ENCODE results near the gene CAMK1D.

The CAMK1D gene

DNA sequence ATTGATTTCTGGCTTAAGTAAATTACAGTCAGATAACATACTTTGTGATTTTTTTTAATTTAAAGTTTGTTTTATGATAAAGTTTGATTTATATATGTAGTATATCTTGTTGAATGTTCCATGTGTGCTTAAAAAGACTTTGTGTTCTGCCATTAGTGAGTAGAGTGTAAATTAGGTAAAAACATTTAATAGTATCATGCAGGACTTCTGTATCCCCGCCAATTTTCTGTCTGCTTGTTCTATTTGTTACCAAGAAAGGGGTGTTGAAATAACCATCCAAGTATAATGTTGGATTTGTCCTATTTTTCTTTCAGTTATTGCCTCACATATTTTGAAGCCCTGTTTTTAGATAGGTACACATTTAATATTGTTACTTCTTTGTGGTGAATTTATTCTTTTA, 172.1 kb downstream of the CAMK1D start:
- no peaks in the 10 kb centered on the region for H3K9me3 ChIP-seq (ENCODE audit: control insufficient read depth, low read length)
- no peak overlapping the region for H3K27ac ChIP-seq (ENCODE audit: insufficient read depth, low read length, poor library complexity, severe bottlenecking)
- H3K4me3 ChIP-seq (ENCODE audit: insufficient read depth, low read depth, low read length, poor library complexity, severe bottlenecking), result no peak overlapping the region
- DNase-seq, result no peak
- no peaks in the 10 kb centered on the region for H3K36me3 ChIP-seq (ENCODE audit: control insufficient read depth, insufficient read depth, low read length)
- no peaks in the 10 kb centered on the region for H3K4me1 ChIP-seq (ENCODE audit: control insufficient read depth, insufficient read depth, low read length, poor library complexity, severe bottlenecking)
- H3K27me3 ChIP-seq (replicated peaks; ENCODE audit: control insufficient read depth, insufficient read depth, low read length, poor library complexity, severe bottlenecking), result no peaks in the 10 kb centered on the region

DNA sequence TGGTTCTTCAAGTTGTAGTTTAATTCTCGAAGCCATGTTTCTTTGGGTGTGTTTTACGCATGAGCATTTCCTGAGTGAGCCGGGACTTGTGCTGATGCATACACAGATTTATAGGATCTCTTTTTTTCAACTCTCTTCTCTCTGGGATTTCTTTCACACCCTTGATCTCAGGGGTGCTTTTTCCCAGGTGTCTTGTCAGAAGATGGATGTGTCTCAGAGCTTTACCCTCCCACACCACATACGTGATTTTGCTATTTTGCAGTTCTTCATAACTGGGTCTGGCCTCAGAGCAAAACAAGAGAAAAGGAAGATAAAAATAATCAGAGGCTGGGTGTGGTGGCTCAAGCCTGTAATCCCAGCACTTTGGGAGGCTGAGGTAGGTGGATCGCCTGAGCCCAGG, 177.0 kb downstream of the CAMK1D start:
- H3K27ac ChIP-seq (ENCODE audit: insufficient read depth, low read length, poor library complexity, severe bottlenecking), result no peak overlapping the region
- H3K4me3 ChIP-seq (ENCODE audit: insufficient read depth, low read depth, low read length, poor library complexity, severe bottlenecking), result no peak overlapping the region
- no peak for DNase-seq
- H3K9me3 ChIP-seq (ENCODE audit: control insufficient read depth, low read length), result no peaks in the 10 kb centered on the region
- H3K27me3 ChIP-seq (replicated peaks; ENCODE audit: control insufficient read depth, insufficient read depth, low read length, poor library complexity, severe bottlenecking), result no peaks in the 10 kb centered on the region
- H3K4me1 ChIP-seq (ENCODE audit: control insufficient read depth, insufficient read depth, low read length, poor library complexity, severe bottlenecking), result no peaks in the 10 kb centered on the region
- H3K36me3 ChIP-seq (ENCODE audit: control insufficient read depth, insufficient read depth, low read length), result no peaks in the 10 kb centered on the region

DNA sequence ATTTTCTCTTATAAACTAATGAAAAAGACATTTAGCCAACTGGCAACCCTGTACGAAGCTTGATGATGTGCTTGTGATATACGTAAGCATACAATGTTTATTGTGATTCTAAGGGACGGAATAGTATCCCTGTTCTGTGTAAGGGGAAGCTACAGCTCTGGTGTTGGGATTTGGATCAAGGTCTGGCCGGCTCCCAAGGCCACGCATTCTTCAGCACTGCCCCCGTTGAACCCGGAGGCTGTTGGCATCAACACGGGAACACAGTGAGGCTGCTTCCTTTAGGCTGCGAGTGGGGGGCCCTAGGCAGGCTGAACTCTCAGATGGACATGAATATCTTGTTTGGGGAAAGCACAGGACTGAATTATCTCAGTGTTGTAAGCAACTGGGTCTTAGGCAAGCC, 180.6 kb downstream of the CAMK1D start:
- DNase-seq, result no peak
- no peak overlapping the region for H3K4me3 ChIP-seq (ENCODE audit: insufficient read depth, low read depth, low read length, poor library complexity, severe bottlenecking)
- no peaks in the 10 kb centered on the region for H3K27me3 ChIP-seq (replicated peaks; ENCODE audit: control insufficient read depth, insufficient read depth, low read length, poor library complexity, severe bottlenecking)
- H3K4me1 ChIP-seq (ENCODE audit: control insufficient read depth, insufficient read depth, low read length, poor library complexity, severe bottlenecking), result no peaks in the 10 kb centered on the region
- H3K36me3 ChIP-seq (ENCODE audit: control insufficient read depth, insufficient read depth, low read length), result no peaks in the 10 kb centered on the region
- H3K9me3 ChIP-seq (ENCODE audit: control insufficient read depth, low read length), result no peaks in the 10 kb centered on the region
- no peak overlapping the region for H3K27ac ChIP-seq (ENCODE audit: insufficient read depth, low read length, poor library complexity, severe bottlenecking)

DNA sequence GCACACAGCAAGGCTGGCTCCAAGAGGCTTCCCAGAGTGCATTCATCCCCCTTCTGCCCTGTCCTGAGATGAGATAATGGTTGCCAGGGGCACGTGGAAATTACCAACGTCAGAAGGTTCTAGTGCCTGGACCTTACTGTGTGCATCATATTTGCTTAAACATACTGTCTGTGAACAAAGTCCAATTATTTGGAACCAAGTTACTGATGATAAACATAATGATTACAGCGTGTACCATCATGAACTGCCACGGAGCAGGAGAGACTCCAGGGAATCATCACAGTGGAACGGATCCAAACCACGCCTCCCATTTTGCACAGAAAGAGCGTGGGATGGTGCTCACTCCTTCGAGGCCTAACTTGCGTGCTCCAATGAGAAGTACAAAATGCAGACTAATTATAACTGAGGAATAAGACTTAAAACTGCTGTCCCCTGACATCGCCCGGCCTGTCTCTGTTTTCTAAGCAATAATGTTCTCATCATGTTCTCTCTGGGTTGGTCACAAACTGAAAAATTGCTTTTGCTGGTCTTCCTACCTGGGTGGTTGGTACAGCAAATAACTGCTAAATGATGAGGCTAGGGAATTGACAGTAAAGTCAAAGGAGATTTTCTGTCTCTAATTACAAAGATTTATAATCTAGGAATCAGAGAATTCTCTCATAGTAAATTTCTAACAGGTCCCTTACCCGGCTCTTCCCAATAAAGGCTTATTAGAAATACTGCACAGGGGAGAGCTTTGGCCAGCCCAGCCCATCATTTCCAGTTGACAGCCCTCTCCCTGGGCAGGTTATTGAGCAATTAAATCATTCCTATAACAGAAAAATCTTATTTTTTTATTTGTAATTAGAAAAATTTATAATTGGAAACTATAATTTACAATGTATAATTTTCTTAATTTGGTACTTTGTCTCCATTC, 182.2 kb downstream of the CAMK1D start:
- H3K36me3 ChIP-seq (ENCODE audit: control insufficient read depth, insufficient read depth, low read length), result no peaks in the 10 kb centered on the region
- H3K9me3 ChIP-seq (ENCODE audit: control insufficient read depth, low read length), result no peaks in the 10 kb centered on the region
- H3K4me3 ChIP-seq (ENCODE audit: insufficient read depth, low read depth, low read length, poor library complexity, severe bottlenecking), result no peak overlapping the region
- DNase-seq, result no peak
- H3K27ac ChIP-seq (ENCODE audit: insufficient read depth, low read length, poor library complexity, severe bottlenecking), result no peak overlapping the region
- no peaks in the 10 kb centered on the region for H3K27me3 ChIP-seq (replicated peaks; ENCODE audit: control insufficient read depth, insufficient read depth, low read length, poor library complexity, severe bottlenecking)
- H3K4me1 ChIP-seq (ENCODE audit: control insufficient read depth, insufficient read depth, low read length, poor library complexity, severe bottlenecking), result no peaks in the 10 kb centered on the region

DNA sequence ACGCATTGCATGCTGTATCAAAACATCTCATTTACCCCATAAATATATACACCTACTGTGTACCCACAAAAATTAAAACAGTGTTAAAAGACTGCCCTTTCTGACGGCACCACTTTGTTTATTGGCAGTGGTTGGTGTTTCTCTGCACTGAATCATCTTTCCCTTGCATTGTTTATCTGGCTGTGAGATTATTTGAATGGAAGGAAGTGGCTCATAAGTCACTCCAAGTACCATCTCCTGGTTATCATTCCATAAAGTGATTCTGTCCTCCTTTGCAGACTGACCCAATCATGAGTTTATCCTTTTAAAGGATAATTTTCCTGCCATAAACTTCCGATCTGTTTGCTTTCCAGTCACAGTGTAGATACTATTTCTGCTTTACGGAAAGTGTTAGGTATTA, 183.8 kb downstream of the CAMK1D start:
- Histone ChIP-seq H3K27me3 (replicated peaks; ENCODE audit: control insufficient read depth, insufficient read depth, low read length, poor library complexity, severe bottlenecking) (no peaks in the 10 kb centered on the region), H3K36me3 (ENCODE audit: control insufficient read depth, insufficient read depth, low read length) (no peaks in the 10 kb centered on the region), H3K27ac (ENCODE audit: insufficient read depth, low read length, poor library complexity, severe bottlenecking) (no peak overlapping the region), H3K4me1 (ENCODE audit: control insufficient read depth, insufficient read depth, low read length, poor library complexity, severe bottlenecking) (no peaks in the 10 kb centered on the region), H3K9me3 (ENCODE audit: control insufficient read depth, low read length) (no peaks in the 10 kb centered on the region), H3K4me3 (ENCODE audit: insufficient read depth, low read depth, low read length, poor library complexity, severe bottlenecking) (no peak overlapping the region)
- no peak for DNase-seq

DNA sequence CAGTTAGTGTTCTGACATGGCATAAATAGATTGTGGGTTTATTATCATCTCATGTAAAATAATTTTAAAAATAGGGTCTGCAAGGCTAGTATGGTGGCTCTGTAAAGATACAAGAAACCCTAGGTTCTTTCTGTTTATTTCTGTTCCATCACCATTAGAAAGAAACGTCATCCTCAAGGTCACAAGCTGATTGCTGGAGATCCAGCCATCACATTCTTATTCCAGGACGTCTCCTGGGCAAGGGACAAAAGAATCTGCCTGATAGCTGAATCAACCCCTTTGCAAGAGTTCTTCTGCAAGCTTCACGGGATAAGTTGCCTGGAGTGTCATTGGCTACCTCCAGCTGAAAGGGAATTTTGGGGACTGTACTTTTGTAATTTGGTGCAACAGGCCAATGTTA, 184.4 kb downstream of the CAMK1D start:
- Histone ChIP-seq H3K4me3 (ENCODE audit: insufficient read depth, low read depth, low read length, poor library complexity, severe bottlenecking) (no peak overlapping the region), H3K27ac (ENCODE audit: insufficient read depth, low read length, poor library complexity, severe bottlenecking) (no peak overlapping the region), H3K4me1 (ENCODE audit: control insufficient read depth, insufficient read depth, low read length, poor library complexity, severe bottlenecking) (no peaks in the 10 kb centered on the region), H3K9me3 (ENCODE audit: control insufficient read depth, low read length) (no peaks in the 10 kb centered on the region), H3K36me3 (ENCODE audit: control insufficient read depth, insufficient read depth, low read length) (no peaks in the 10 kb centered on the region), H3K27me3 (replicated peaks; ENCODE audit: control insufficient read depth, insufficient read depth, low read length, poor library complexity, severe bottlenecking) (no peaks in the 10 kb centered on the region)
- no peak for DNase-seq

DNA sequence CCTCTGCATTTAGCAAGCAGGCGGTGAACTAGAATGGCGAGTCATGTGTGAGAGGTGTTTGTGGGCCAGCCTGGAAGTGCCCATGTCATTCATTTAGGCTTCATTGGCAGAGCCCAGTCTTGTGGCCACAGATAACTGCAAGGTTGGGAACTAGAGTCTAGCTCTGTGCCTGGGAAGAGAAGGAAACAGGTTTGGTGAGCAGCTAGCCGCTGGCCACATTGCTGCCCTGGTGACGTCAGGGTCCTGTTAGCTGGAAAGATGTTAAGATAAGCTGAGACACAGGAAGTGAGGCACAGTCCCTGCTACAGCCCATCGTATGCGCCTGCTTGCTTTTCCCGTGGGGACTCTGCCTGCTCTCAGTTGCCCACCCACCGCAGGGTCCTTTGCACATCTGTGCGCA, 185.5 kb downstream of the CAMK1D start:
- no peaks in the 10 kb centered on the region for H3K4me1 ChIP-seq (ENCODE audit: control insufficient read depth, insufficient read depth, low read length, poor library complexity, severe bottlenecking)
- no peaks in the 10 kb centered on the region for H3K9me3 ChIP-seq (ENCODE audit: control insufficient read depth, low read length)
- no peaks in the 10 kb centered on the region for H3K36me3 ChIP-seq (ENCODE audit: control insufficient read depth, insufficient read depth, low read length)
- no peak overlapping the region for H3K27ac ChIP-seq (ENCODE audit: insufficient read depth, low read length, poor library complexity, severe bottlenecking)
- no peak overlapping the region for H3K4me3 ChIP-seq (ENCODE audit: insufficient read depth, low read depth, low read length, poor library complexity, severe bottlenecking)
- no peak for DNase-seq
- H3K27me3 ChIP-seq (replicated peaks; ENCODE audit: control insufficient read depth, insufficient read depth, low read length, poor library complexity, severe bottlenecking), result no peaks in the 10 kb centered on the region

DNA sequence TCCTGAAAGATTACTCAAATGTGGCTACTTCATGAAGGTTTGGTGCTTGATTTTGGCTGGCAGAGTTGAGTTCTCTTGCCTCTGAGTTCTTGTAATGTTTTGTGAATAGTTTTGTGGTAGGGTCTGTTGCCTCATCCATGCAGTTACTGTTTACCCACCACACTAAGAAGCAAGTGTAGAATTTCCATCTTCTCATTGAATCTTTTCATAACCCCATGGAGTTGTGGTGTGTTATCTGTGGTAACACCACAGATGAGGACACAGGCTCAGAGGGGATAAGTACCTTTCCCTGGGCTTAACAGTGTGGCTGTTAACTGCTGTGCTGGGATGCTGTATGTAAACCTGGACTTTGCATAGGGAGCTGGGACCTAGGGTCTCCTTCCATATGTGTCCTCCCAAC, 186.3 kb downstream of the CAMK1D start:
- Histone ChIP-seq H3K27me3 (replicated peaks; ENCODE audit: control insufficient read depth, insufficient read depth, low read length, poor library complexity, severe bottlenecking) (no peaks in the 10 kb centered on the region), H3K27ac (ENCODE audit: insufficient read depth, low read length, poor library complexity, severe bottlenecking) (no peak overlapping the region), H3K4me3 (ENCODE audit: insufficient read depth, low read depth, low read length, poor library complexity, severe bottlenecking) (no peak overlapping the region), H3K4me1 (ENCODE audit: control insufficient read depth, insufficient read depth, low read length, poor library complexity, severe bottlenecking) (no peaks in the 10 kb centered on the region), H3K36me3 (ENCODE audit: control insufficient read depth, insufficient read depth, low read length) (no peaks in the 10 kb centered on the region), H3K9me3 (ENCODE audit: control insufficient read depth, low read length) (no peaks in the 10 kb centered on the region)
- no peak for DNase-seq

DNA sequence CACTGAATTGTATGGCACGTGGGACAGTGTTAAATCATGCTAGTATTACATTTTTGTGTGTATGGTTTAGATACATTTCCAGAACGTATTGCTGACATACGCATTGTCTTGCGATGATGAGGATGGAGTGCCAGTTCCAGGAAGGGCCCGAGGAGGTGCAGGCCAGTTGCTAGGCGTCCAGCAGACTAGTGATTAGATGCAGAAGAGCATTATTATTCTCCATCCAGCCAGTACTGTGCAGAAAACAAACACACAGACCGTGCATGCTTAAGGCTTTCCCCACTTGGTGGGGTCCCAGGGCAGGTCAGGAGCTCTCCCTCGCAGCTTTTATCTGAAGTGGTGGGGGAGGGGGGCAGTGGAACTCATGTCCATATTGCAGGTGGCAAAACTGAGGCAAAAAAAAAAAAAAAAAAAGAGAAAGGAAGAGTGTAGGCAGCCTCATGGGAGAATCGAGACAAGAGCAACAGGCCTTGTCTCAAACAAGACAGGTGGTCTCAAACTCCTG, 189.2 kb downstream of the CAMK1D start:
- no peaks in the 10 kb centered on the region for H3K27me3 ChIP-seq (replicated peaks; ENCODE audit: control insufficient read depth, insufficient read depth, low read length, poor library complexity, severe bottlenecking)
- no peaks in the 10 kb centered on the region for H3K9me3 ChIP-seq (ENCODE audit: control insufficient read depth, low read length)
- H3K4me1 ChIP-seq (ENCODE audit: control insufficient read depth, insufficient read depth, low read length, poor library complexity, severe bottlenecking), result no peaks in the 10 kb centered on the region
- H3K36me3 ChIP-seq (ENCODE audit: control insufficient read depth, insufficient read depth, low read length), result no peaks in the 10 kb centered on the region
- DNase-seq, result no peak
- no peak overlapping the region for H3K27ac ChIP-seq (ENCODE audit: insufficient read depth, low read length, poor library complexity, severe bottlenecking)
- no peak overlapping the region for H3K4me3 ChIP-seq (ENCODE audit: insufficient read depth, low read depth, low read length, poor library complexity, severe bottlenecking)

DNA sequence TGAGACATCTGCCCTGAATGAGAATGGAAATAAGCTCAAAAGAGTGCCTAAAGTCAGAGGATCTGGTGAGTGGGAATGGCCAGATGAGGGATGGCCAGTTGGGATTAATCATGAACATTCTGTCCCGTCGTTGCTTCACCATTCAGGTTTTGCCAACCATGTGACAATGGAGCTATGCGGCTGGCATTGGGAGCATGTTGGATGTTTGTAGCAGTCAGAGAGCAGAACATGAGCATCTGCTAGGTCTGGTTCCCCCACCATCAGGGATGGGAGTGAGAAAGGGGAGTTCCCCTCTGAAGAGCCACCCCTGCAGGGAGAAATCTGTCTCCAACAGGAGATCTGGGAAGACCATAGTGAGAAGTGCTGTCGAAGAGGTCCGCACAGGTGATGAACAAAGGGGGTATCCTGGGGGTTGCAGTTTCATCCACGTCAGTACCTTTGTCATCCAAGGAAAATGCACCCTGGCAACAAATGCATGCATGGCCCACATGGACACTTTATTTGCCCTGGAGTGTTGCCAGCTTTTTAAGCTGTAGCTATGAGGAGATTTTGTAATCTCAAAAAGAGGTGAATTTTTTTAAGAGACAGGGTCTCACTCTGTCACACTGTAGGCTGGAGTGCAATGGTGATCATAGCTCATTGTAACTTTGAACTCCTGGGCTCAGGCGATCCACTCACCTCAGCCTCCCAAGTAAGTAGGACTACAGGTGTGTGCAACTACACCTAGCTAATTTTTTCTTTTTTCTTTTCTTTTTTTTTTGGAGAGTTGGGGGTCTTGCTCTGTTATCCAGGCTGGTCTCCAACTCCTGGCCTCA, 190.2 kb downstream of the CAMK1D start:
- H3K4me1 ChIP-seq (ENCODE audit: control insufficient read depth, insufficient read depth, low read length, poor library complexity, severe bottlenecking), result no peaks in the 10 kb centered on the region
- H3K27ac ChIP-seq (ENCODE audit: insufficient read depth, low read length, poor library complexity, severe bottlenecking), result no peak overlapping the region
- H3K4me3 ChIP-seq (ENCODE audit: insufficient read depth, low read depth, low read length, poor library complexity, severe bottlenecking), result no peak overlapping the region
- no peaks in the 10 kb centered on the region for H3K27me3 ChIP-seq (replicated peaks; ENCODE audit: control insufficient read depth, insufficient read depth, low read length, poor library complexity, severe bottlenecking)
- H3K9me3 ChIP-seq (ENCODE audit: control insufficient read depth, low read length), result no peaks in the 10 kb centered on the region
- DNase-seq, result no peak
- no peaks in the 10 kb centered on the region for H3K36me3 ChIP-seq (ENCODE audit: control insufficient read depth, insufficient read depth, low read length)

Data from effector memory CD4-positive, alpha-beta T cell (primary cell).